Calu3 (cell line): ENCODE data around the gene PAK5. TPM values are rescaled to one million over a fixed set of nuclear protein-coding genes. Genes with fewer than 3 reads are reported as not detected.

Experiments used
- BruUV-seq: library from RNA; stranded (reverse); fragments of 400-500 nt; replicated peaks from 2 replicates; lab custom pipeline; 2021; lab: Mats Ljungman, UMichigan
- CTCF ChIA-PET: fragments of 300-600 bp; sonication (Branson Sonifier 250); formaldehyde crosslinking; loops from one replicate; lab custom pipeline; 2022; ENCODE audit warnings: antibody characterized with exemption; lab: Charles Lee
- DNase-seq: peaks from one replicate; pipeline ENCODE4 v3.0.0; 2022
- H3K27ac Mint-ChIP-seq: one replicate; pipeline ENCODE4 v1.8.0; 2022; ENCODE audit warnings: mixed read lengths; ENCODE audit not compliant: unreplicated experiment
- H3K27me3 Mint-ChIP-seq: one replicate; pipeline ENCODE4 v1.8.0; 2022; ENCODE audit warnings: mixed read lengths; ENCODE audit not compliant: unreplicated experiment
- H3K36me3 Mint-ChIP-seq: one replicate; pipeline ENCODE4 v1.8.0; 2022; ENCODE audit warnings: mild to moderate bottlenecking, moderate library complexity, mixed read lengths; ENCODE audit not compliant: insufficient read depth, unreplicated experiment
- H3K4me1 Mint-ChIP-seq: one replicate; pipeline ENCODE4 v1.8.0; 2022; ENCODE audit warnings: mild to moderate bottlenecking, low read depth, mixed read lengths; ENCODE audit not compliant: unreplicated experiment
- H3K4me3 Mint-ChIP-seq: one replicate; pipeline ENCODE4 v1.8.0; 2022; ENCODE audit warnings: mild to moderate bottlenecking, low read depth, moderate library complexity, mixed read lengths; ENCODE audit not compliant: unreplicated experiment
- H3K9me3 Mint-ChIP-seq: one replicate; pipeline ENCODE4 v1.8.0; 2022; ENCODE audit warnings: low read depth, mixed read lengths; ENCODE audit not compliant: unreplicated experiment
- CTCF ChIP-seq: fragments of 200-600 bp; IDR thresholded peaks from one replicate; pipeline ENCODE4 v1.8.0; 2022; ENCODE audit warnings: antibody characterized with exemption; ENCODE audit not compliant: unreplicated experiment
- intact Hi-C: fragments of 100-400 bp; cut with micrococcal nuclease; formaldehyde crosslinking; loops from one replicate; pipeline ENCODE4 v1.10.0; 2022; ENCODE audit not compliant: unreplicated experiment
- total RNA-seq: library from RNA; stranded (reverse); gene quantifications from 2 replicates; pipeline ENCODE4 v1.2.3, GENCODE V29; 2022

The PAK5 gene
- total RNA-seq, 1 experiment from 2014 or later: not detected

DNA sequence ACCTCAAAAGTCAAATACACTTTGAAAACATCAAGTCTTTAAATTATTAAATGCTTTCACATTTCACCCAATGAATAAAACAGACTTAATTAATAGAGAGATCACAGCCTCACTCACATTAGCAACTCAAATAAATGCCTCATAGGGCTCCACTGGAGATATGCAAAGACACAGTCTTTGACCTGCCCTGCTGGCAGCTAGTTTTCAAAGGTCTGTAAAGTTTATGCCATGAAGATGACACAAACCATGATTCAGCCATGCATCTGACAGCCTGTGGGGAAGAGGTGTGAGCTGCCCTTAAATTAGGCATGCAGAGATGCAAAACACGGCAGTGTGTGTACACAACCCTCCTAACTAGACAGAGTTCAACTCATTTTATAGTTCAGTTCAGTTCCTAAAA is 83.6 kb downstream of the PAK5 start:
- H3K9me3 Mint-ChIP-seq: no peaks in the 10 kb centered on the region
- H3K27ac Mint-ChIP-seq: no peak overlapping the region
- CTCF ChIA-PET: interaction anchor here (0.6 kb wide), 1 partner anchor 13 kb away, joined by 3 read pairs; no protein-coding TSS in a partner anchor
- H3K4me1 Mint-ChIP-seq: no peaks in the 10 kb centered on the region
- intact Hi-C loops: no loop called here
- no peak for DNase-seq
- BruUV-seq: no TSS peak
- H3K4me3 Mint-ChIP-seq: no peak overlapping the region
- no peak for TF ChIP-seq CTCF
- no peaks in the 10 kb centered on the region for H3K36me3 Mint-ChIP-seq
- peaks cover 47% of the 10 kb centered on the region for H3K27me3 Mint-ChIP-seq

DNA sequence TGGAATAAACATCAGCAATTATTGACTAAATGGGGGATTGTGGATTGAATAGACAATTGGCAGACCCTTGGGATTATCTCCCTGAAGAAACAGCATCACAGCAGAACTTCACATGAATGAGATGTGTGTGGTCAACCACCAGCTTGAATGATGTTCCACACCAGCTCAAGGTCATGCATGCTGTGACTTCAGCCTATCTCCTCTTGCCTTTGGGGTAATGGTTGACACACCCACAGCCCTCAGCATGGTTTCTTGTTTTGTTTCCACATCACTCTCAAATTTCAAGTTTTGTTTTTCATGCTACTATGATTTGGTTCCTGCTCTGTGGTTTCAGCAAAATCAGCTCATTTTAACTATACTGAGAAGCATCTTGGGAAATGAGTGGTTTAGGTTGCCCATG is 94.3 kb downstream of the PAK5 start:
- intact Hi-C loops: no loop called here
- Mint-ChIP-seq H3K36me3 (no peaks in the 10 kb centered on the region), H3K4me3 (no peak overlapping the region), H3K27me3 (no peaks in the 10 kb centered on the region), H3K9me3 (peaks cover 2% of the 10 kb centered on the region), H3K4me1 (no peaks in the 10 kb centered on the region), H3K27ac (no peak overlapping the region)
- BruUV-seq: no TSS peak
- CTCF ChIA-PET: interaction anchor here (0.8 kb wide), 1 partner anchor 10 kb away, joined by 3 read pairs; no protein-coding TSS in a partner anchor
- TF ChIP-seq CTCF: no peak
- no peak for DNase-seq

DNA sequence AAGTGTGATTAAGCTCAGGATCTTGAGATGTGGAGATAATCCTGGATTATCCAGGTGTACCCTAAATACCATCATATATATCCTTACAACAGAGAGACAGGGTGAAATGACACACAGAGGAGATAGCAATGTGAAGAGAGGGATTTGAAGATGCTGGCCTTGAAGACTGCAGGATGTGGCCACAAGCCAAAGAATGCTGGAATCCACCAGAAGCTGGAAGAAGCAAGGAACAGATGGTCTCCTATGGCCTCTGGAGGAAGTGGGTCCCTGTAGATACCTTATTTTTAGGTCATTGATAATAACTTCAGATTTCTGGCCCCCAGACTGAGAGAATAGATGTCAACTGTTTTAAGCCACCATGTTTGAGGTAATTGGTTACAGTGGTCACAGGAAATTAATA is 95.0 kb downstream of the PAK5 start:
- intact Hi-C loops: no loop called here
- Mint-ChIP-seq H3K27ac (no peak overlapping the region), H3K27me3 (no peaks in the 10 kb centered on the region), H3K36me3 (no peaks in the 10 kb centered on the region), H3K4me1 (no peaks in the 10 kb centered on the region), H3K4me3 (no peak overlapping the region), H3K9me3 (peaks cover 2% of the 10 kb centered on the region)
- CTCF ChIA-PET: interaction anchor here (0.8 kb wide), 1 partner anchor 9 kb away, joined by 3 read pairs; no protein-coding TSS in a partner anchor
- TF ChIP-seq CTCF: no peak
- no peak for DNase-seq
- BruUV-seq: no TSS peak

GRCh38 chr20:9742821-9743220 is 96.1 kb downstream of the PAK5 start:
- Mint-ChIP-seq H3K36me3 (no peaks in the 10 kb centered on the region), H3K9me3 (peaks cover 2% of the 10 kb centered on the region), H3K4me3 (no peak overlapping the region), H3K4me1 (no peaks in the 10 kb centered on the region), H3K27ac (no peak overlapping the region), H3K27me3 (no peaks in the 10 kb centered on the region)
- BruUV-seq: no TSS peak
- no peak for DNase-seq
- CTCF ChIA-PET: no interaction called here
- no peak for TF ChIP-seq CTCF
- intact Hi-C loops: no loop called here
